Uterus (tissue), 4 donors: ENCODE measurements around the gene PIK3R3. TPM values are rescaled to one million over a fixed set of nuclear protein-coding genes. Genes with fewer than 3 reads are reported as not detected.

Source experiments
- DNase-seq, 2 donors: peaks; one replicate each; pipeline ENCODE4 v3.0.0-alpha.2; 2019 to 2020
- H3K27ac ChIP-seq, 2 donors: fragments of 200-600 bp; sonication (generic); 1 replicate in 1 of 2; 2 replicates in 1 of 2; pipeline ENCODE4 v1.5.1; 2016 to 2018
- H3K27me3 ChIP-seq, 2 donors: fragments of 200-600 bp; sonication (generic); one replicate each; pipeline ENCODE4 v1.5.1; 2018 to 2019; ENCODE audit warnings: control low read depth in 1 of 2
- H3K36me3 ChIP-seq, 2 donors: fragments of 200-600 bp; sonication (generic); one replicate each; pipeline ENCODE4 v1.5.1; 2019; ENCODE audit warnings: control low read depth in 1 of 2
- H3K4me1 ChIP-seq, 2 donors: fragments of 200-600 bp; sonication (generic); one replicate each; pipeline ENCODE4 v1.5.1; 2018 to 2019; ENCODE audit warnings: control low read depth in 1 of 2
- H3K4me3 ChIP-seq, 2 donors: fragments of 200-600 bp; sonication (generic); 1 replicate in 1 of 2; 2 replicates in 1 of 2; pipeline ENCODE4 v1.5.1; 2018 to 2019; ENCODE audit warnings: mild to moderate bottlenecking in 1 of 2
- H3K9me3 ChIP-seq, 2 donors: fragments of 200-600 bp; sonication (generic); one replicate each; pipeline ENCODE4 v1.5.1; 2019; ENCODE audit warnings: control low read depth in 1 of 2
- POLR2A ChIP-seq, 2 donors: fragments of 450-650 bp; IDR thresholded peaks; one replicate each; pipeline ENCODE4 v1.6.1; 2016; ENCODE audit warnings: antibody characterized with exemption in 2 of 2, mild to moderate bottlenecking in 1 of 2, moderate library complexity in 1 of 2
- intact Hi-C: fragments of 100-400 bp; cut with DNase I; formaldehyde crosslinking; loops from one replicate; pipeline ENCODE4 v1.15.1; 2023; ENCODE audit warnings: low total_unique reads
- total RNA-seq, 4 donors: library from RNA; depleted of rRNA in 3 of 4; stranded (reverse); fragments of >200 nt in 3 of 4; gene quantifications; one replicate each; pipeline versions ENCODE4 v1.1.0 to v1.2.4, GENCODE V29; 2014 to 2023
- TF ChIP-seq, protein P1 (sequence below), 4 experiments: fragments of 200-600 bp in 2 of 4; fragments of 450-650 bp in 2 of 4; sonication (generic) in 2 of 4; IDR thresholded peaks; one replicate each; pipeline ENCODE4 v1.5.1; 2016 to 2019; ENCODE audit warnings: antibody characterized with exemption in 4 of 4, mild to moderate bottlenecking in 2 of 4, moderate library complexity in 1 of 4
- donor health status: DM: yes; HTN: yes; CAD: no.

PIK3R3 gene
- total RNA-seq, 4 donors from 2014 or later, result 23.5 to 83.7 (median 38.3) TPM

DNA sequence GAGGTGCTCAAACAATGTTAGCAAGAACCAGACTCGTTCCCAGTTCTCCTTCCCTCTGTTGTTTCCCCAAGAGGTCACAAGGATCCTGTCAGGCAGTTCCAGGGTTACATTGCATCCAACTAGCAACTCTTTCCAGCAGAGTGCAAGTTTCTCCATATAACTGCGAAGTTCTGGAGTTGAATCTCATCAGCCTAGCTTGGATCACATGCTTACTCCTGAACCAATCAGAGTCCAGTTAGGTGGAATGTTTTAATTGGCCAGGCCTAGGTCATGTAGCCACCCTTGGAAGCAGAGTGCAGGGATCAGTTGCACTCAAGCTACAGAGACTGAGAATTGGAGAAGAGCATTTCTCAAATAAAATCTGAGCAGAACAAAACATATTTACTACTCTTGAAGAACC lies 15.9 kb upstream of the PIK3R3 start:
- no peak for DNase-seq
- no peaks in the 10 kb centered on the region for H3K4me1 ChIP-seq
- no peak overlapping the region for H3K27ac ChIP-seq
- TF ChIP-seq, protein P1, sequence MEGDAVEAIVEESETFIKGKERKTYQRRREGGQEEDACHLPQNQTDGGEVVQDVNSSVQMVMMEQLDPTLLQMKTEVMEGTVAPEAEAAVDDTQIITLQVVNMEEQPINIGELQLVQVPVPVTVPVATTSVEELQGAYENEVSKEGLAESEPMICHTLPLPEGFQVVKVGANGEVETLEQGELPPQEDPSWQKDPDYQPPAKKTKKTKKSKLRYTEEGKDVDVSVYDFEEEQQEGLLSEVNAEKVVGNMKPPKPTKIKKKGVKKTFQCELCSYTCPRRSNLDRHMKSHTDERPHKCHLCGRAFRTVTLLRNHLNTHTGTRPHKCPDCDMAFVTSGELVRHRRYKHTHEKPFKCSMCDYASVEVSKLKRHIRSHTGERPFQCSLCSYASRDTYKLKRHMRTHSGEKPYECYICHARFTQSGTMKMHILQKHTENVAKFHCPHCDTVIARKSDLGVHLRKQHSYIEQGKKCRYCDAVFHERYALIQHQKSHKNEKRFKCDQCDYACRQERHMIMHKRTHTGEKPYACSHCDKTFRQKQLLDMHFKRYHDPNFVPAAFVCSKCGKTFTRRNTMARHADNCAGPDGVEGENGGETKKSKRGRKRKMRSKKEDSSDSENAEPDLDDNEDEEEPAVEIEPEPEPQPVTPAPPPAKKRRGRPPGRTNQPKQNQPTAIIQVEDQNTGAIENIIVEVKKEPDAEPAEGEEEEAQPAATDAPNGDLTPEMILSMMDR (IDR thresholded peaks at IDR 0.05), result no peak
- TF ChIP-seq POLR2A (IDR thresholded peaks at IDR 0.05), result no peak
- H3K27me3 ChIP-seq, result no peaks in the 10 kb centered on the region
- no peaks in the 10 kb centered on the region for H3K36me3 ChIP-seq
- no peaks in the 10 kb centered on the region for H3K9me3 ChIP-seq
- intact Hi-C loops, result no loop called here
- H3K4me3 ChIP-seq, result no peak overlapping the region

DNA sequence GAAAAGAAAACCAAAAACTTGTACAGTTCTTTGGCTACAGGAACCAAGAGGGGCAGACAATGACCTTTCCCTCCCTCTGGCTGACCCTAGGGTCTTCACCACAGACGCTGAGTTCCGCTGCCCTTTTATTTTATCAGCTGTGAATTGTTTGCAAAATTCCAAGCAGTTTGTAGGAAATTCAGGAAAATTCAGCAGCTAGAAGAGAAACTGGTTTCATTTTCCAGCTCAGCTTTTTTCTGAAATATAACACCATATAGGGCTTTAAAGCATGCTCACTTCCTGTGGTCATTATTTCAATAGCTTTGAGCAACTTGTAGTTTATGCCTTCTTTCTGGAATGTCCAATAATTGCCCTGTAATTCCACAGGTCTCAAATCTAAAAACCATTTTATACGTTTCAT lies 5.5 kb upstream of the PIK3R3 start:
- no peak overlapping the region for H3K4me3 ChIP-seq
- intact Hi-C loops, result no loop called here

DNA sequence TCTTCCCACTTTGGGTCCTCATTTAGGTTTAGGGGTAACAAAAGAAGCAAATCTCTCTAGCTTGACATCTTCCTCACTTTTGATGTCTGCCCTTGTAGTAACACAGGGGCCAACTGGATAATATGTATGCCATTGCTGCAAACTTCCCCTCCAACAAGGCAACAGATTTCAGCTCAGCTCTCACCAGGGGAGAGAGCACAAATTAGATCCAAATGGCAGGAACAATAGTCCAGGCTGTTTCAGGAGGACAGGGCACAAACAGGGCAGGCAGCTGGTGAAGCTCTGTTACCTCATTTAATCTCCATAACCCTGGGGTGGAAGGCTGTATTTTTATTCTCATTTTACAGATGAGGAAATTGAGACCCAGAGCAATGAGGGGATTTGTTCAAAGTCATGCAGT lies 4.3 kb upstream of the PIK3R3 start:
- intact Hi-C loops, result no loop called here
- Histone ChIP-seq H3K27ac (no peak overlapping the region), H3K4me3 (no peak overlapping the region), H3K4me1 (no peaks in the 10 kb centered on the region), H3K27me3 (no peaks in the 10 kb centered on the region), H3K36me3 (no peaks in the 10 kb centered on the region), H3K9me3 (no peaks in the 10 kb centered on the region)
- no peak for TF ChIP-seq POLR2A (IDR thresholded peaks at IDR 0.05)
- TF ChIP-seq, protein P1 (IDR thresholded peaks at IDR 0.05), result no peak
- DNase-seq, result no peak

More for the DNA sequence above, 5.5 kb upstream of the PIK3R3 start:
- TF ChIP-seq, protein P1 (IDR thresholded peaks at IDR 0.05), result no peak
- no peak for TF ChIP-seq POLR2A (IDR thresholded peaks at IDR 0.05)
- no peaks in the 10 kb centered on the region for H3K4me1 ChIP-seq
- H3K9me3 ChIP-seq, result no peaks in the 10 kb centered on the region
- H3K36me3 ChIP-seq, result no peaks in the 10 kb centered on the region
- DNase-seq, result no peak
- H3K27me3 ChIP-seq, result no peaks in the 10 kb centered on the region
- peak overlapping the region; percentile 31 to 41 for H3K27ac ChIP-seq

DNA sequence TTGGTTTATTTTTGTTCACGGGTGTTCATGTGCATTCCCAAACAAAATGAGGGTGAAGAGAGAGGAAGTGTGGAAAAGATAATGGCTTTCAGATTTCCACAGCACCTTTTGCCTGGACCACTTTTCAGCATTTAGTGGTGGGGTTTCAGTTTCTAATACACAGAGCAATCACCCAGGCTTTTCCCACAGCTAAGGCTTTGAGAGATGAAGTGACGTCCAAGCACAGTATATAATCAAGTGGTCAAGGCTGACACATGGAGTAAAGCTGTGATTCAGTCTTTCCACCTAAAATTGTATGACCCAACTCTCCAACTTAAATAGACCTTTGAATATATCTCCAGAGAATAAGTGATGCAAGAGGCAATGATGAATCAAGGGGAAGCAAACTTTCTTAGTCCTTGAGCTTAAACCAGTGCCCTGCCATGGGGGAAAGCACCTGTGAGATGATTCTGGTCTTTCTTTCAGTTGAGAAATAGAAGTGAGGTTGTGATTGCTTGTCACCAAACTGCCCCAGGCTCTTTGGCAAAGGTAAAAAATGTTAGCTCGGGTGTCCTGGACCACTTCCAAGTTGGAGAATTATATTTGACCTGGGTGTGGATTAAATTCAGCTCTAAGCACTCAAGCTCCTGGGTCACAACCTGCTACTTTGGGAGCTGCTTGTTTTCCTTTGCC lies 2.4 kb upstream of the PIK3R3 start:
- intact Hi-C loops, result no loop called here

DNA sequence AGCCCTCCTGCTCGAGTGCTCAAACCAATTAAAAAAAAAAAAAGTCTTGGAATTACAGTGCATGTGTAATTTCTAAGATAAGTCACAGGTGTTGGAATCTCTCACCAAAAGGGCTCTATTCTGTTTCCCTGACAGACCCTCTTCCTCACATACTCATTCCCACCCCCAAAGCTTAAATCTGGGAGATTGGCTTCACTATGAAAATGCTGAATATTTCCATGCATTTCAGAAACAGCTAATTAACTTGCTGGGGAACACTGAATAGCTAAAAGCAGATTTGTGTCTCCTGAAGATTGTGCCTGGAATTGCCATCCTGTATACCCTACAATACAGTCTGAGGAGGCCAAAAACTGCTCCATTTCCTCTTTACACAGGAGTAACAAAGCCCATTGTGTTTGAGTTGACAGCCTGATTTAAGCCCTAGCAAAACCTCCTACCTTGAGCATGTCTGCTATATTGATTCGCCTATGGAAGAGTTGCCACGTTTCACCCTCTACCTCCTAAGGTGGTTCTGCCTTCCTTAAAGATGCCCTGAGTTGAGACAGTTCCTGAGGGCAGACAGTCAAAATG lies 1.4 kb upstream of the PIK3R3 start:
- Histone ChIP-seq H3K27me3 (no peaks in the 10 kb centered on the region), H3K27ac (peak overlapping the region; percentile 86 to 96), H3K4me3 (no peak overlapping the region), H3K9me3 (no peaks in the 10 kb centered on the region), H3K4me1 (no peaks in the 10 kb centered on the region), H3K36me3 (no peaks in the 10 kb centered on the region)
- intact Hi-C loops, result no loop called here
- DNase-seq, result no peak
- no peak for TF ChIP-seq POLR2A (IDR thresholded peaks at IDR 0.05)
- TF ChIP-seq, protein P1 (IDR thresholded peaks at IDR 0.05), result no peak

More for the DNA sequence above, 2.4 kb upstream of the PIK3R3 start:
- peak overlapping the region; percentile 36 to 43 for H3K27ac ChIP-seq
- DNase-seq, result no peak
- no peaks in the 10 kb centered on the region for H3K9me3 ChIP-seq
- no peaks in the 10 kb centered on the region for H3K4me1 ChIP-seq
- TF ChIP-seq POLR2A (IDR thresholded peaks at IDR 0.05), result no peak
- TF ChIP-seq, protein P1 (IDR thresholded peaks at IDR 0.05), result no peak
- no peaks in the 10 kb centered on the region for H3K36me3 ChIP-seq
- no peak overlapping the region for H3K4me3 ChIP-seq
- no peaks in the 10 kb centered on the region for H3K27me3 ChIP-seq
